ENCODE data around the gene GLYAT.

Gene GLYAT

DNA sequence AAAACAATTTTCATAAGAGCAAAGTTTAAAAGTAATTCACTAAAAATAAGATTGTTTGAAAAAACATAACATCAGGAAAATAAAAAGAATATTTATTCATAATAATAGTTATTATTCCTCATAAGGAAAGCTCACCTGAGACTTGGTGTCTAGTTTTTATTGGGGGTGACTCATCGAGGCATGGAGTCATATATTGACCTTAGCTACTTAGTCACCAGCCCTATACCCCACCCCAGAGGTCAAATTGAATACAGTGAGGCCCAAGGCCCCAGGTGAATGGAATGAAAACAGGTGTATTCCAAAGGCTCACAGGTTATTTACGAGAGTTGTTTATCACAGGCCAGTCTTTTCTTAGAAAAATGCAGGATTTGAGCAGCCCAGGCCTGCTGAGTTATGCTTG, 72.3 kb downstream of the GLYAT start:
- no peak for DNase-seq
- Histone ChIP-seq H3K27ac (no peak overlapping the region), H3K27me3 (replicated peaks) (no peaks in the 10 kb centered on the region), H3K36me3 (replicated peaks) (no peaks in the 10 kb centered on the region), H3K4me3 (ENCODE audit: low read depth, low read length) (no peak overlapping the region)
- no peak for TF ChIP-seq CTCF (IDR thresholded peaks at IDR 0.05; ENCODE audit: low read depth, low read length, missing control alignments)
- in situ Hi-C loops (cut with HindIII; ENCODE audit: low pct_ligation_motif_present, low sequenced_read_pairs) = no loop called here

Data from brain microvascular endothelial cell (primary cell).